Body of pancreas (tissue), 4 donors: ENCODE measurements around the gene PMM2. TPM values are rescaled to one million over a fixed set of nuclear protein-coding genes. Genes with fewer than 3 reads are reported as not detected.

ENCODE experiments used
- ATAC-seq: fragments of 150-250 bp; one replicate; pipeline ENCODE4 v1.9.1; 2016
- DNase-seq, 4 donors: peaks; one replicate each; pipeline ENCODE4 v3.0.0-alpha.2; 2019
- H3K27ac ChIP-seq, 4 donors: fragments of 200-600 bp; sonication (generic); 1 replicate in 3 of 4; 2 replicates in 1 of 4; pipeline versions ENCODE4 v1.5.1 to v1.6.1; 2016 to 2019; ENCODE audit warnings: mild to moderate bottlenecking in 1 of 4, mixed read lengths in 1 of 4, moderate library complexity in 1 of 4
- H3K27me3 ChIP-seq, 2 donors: fragments of 200-600 bp; sonication (generic); one replicate each; pipeline ENCODE4 v1.6.0; 2016; ENCODE audit warnings: mild to moderate bottlenecking in 1 of 2
- H3K36me3 ChIP-seq, 2 donors: fragments of 200-600 bp; sonication (generic); replicated peaks in 1 of 2; 2 replicates each; pipeline ENCODE4 v1.5.1; 2016; ENCODE audit warnings: low read depth in 2 of 2; ENCODE audit not compliant: insufficient read depth in 1 of 2
- H3K4me1 ChIP-seq: fragments of 200-600 bp; sonication (generic); one replicate; pipeline ENCODE4 v1.6.0; 2016
- H3K4me3 ChIP-seq, 2 donors: fragments of 200-600 bp; sonication (generic); 1 replicate in 1 of 2; 2 replicates in 1 of 2; pipeline ENCODE4 v1.5.1; 2016 to 2019
- H3K9me3 ChIP-seq, 3 donors: fragments of 200-600 bp; sonication (generic); 1 replicate in 2 of 3; 2 replicates in 1 of 3; pipeline ENCODE4 v1.5.1; 2016
- POLR2A ChIP-seq, 3 donors: fragments of 450-650 bp; IDR thresholded peaks; one replicate each; pipeline ENCODE4 v1.6.1; 2016; ENCODE audit warnings: antibody characterized with exemption in 3 of 3, mild to moderate bottlenecking in 2 of 3
- WGBS, 2 donors: methylation state at CpG; one replicate each; pipeline ENCODE4 v1.1.5; 2017; 5-methylcytosine and 5-hydroxymethylcytosine counted together
- intact Hi-C: fragments of 100-400 bp; cut with DNase I; formaldehyde crosslinking; loops from one replicate; pipeline ENCODE4 v1.15.1; 2023
- total RNA-seq, 2 donors: library from RNA; depleted of rRNA; stranded (reverse); fragments of >200 nt; gene quantifications; one replicate each; pipeline ENCODE4 v1.1.0, GENCODE V29; 2016
- TF ChIP-seq, protein P1 (sequence below), 7 experiments: fragments of 450-650 bp in 4 of 7; fragments of 200-600 bp in 3 of 7; sonication (generic) in 3 of 7; IDR thresholded peaks; one replicate each; pipeline ENCODE4 v1.5.1; 2016 to 2019; ENCODE audit warnings: antibody characterized with exemption in 7 of 7

PMM2 gene
- total RNA-seq, 2 donors from 2014 or later, result 34.8 to 127 TPM

DNA sequence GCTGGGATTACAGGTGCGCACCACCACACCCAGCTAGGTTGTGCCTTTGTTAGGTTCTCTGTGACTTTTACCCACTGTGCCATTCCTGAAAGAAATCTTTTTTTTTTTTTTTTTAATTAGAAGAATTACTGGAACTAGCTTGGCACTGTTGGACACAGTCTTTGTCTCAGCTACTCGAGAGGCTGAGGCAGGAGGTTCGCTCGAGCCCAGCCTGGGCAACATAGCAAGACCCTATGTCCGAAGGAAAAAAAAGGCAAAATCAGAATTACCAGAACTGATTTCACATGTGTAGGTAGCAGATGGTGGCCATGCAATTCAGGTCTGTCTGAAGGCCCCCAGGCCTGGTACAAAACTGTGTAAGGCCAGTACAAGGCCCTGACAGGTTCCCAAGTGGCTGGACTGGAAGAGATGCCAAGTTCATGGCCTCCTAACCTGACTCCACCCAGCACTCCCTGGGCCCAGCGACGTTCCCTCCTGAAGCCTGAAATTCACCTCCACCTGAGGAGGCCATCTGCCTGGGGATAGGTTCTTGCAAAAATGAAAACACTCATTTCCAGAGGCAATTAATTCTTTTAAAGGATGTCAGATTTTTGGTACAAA is 48.2 kb downstream of the PMM2 start:
- H3K36me3 ChIP-seq, result peaks cover 0 to 9% of the 10 kb centered on the region in 2 donors
- H3K4me1 ChIP-seq, result peaks cover 15% of the 10 kb centered on the region
- ATAC-seq (no peak), DNase-seq (no peak)
- WGBS, 2 donors, result 79 to 87% methylated on average over 7 of the region's 7 CpGs
- intact Hi-C loops, result no loop called here
- no peaks in the 10 kb centered on the region for H3K9me3 ChIP-seq
- H3K27me3 ChIP-seq, result no peaks in the 10 kb centered on the region
- TF ChIP-seq POLR2A (IDR thresholded peaks at IDR 0.05), result no peak
- TF ChIP-seq, protein P1, sequence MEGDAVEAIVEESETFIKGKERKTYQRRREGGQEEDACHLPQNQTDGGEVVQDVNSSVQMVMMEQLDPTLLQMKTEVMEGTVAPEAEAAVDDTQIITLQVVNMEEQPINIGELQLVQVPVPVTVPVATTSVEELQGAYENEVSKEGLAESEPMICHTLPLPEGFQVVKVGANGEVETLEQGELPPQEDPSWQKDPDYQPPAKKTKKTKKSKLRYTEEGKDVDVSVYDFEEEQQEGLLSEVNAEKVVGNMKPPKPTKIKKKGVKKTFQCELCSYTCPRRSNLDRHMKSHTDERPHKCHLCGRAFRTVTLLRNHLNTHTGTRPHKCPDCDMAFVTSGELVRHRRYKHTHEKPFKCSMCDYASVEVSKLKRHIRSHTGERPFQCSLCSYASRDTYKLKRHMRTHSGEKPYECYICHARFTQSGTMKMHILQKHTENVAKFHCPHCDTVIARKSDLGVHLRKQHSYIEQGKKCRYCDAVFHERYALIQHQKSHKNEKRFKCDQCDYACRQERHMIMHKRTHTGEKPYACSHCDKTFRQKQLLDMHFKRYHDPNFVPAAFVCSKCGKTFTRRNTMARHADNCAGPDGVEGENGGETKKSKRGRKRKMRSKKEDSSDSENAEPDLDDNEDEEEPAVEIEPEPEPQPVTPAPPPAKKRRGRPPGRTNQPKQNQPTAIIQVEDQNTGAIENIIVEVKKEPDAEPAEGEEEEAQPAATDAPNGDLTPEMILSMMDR (IDR thresholded peaks at IDR 0.05), result no peak
- no peak overlapping the region for H3K27ac ChIP-seq
- no peak overlapping the region for H3K4me3 ChIP-seq

DNA sequence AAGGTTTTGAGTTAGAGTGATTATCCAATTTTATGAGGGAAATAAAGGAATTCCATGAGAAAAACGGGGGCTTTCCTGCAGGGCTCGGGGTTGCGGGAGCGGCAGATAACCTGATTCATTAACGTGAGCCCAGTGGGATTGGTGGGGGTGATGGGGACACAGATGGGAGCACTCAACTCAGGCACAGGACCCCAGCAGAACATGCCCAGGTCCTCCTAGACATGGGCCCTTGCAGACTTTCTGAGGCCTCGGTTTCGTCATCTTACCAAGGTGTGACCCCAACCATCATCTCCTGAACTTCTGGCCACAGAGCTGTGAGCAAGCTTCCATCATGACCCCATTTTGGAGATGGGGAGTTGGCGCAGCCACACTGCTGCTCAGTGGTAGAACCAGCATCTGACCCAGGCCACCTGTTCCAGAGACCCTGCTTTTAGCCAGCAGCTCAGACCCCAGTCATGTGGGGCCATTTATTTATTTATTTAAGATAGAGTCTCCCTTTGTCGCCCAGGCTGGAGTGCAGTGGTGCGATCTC is 48.8 kb downstream of the PMM2 start:
- intact Hi-C loops, result no loop called here
- TF ChIP-seq, protein P1 (IDR thresholded peaks at IDR 0.05), result no peak
- no peak for TF ChIP-seq POLR2A (IDR thresholded peaks at IDR 0.05)
- H3K27ac ChIP-seq, result no peak overlapping the region
- H3K4me3 ChIP-seq, result no peak overlapping the region
- peaks cover 16% of the 10 kb centered on the region for H3K4me1 ChIP-seq
- WGBS, 2 donors, result 80 to 82% methylated on average over 7 to 10 of the region's 10 CpGs
- H3K27me3 ChIP-seq, result no peaks in the 10 kb centered on the region
- ATAC-seq (no peak), DNase-seq (no peak)
- H3K36me3 ChIP-seq, result peaks cover 0 to 10% of the 10 kb centered on the region in 2 donors
- H3K9me3 ChIP-seq, result no peaks in the 10 kb centered on the region

DNA sequence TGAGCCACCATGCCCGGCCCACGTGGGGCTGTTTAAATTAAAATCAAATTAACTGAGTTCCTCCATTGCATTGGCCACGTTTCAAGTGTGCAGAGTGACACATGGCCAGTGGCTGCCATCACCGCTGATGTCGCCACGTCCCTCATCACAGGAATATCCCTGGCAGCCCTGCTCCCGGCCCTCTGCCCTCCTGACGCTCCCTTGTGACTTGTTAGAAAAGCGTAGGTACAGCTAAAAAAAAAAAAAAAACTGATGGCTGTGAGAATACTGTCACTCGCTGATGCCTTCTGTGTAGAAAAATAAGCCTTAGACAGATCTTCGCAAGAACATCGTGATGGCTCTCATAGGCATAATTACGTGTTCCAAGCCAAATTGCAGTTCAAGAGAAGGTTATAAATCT is 49.5 kb downstream of the PMM2 start:
- Histone ChIP-seq H3K4me3 (no peak overlapping the region), H3K9me3 (no peaks in the 10 kb centered on the region), H3K27ac (no peak overlapping the region), H3K4me1 (peaks cover 16% of the 10 kb centered on the region), H3K36me3 (peaks cover 0 to 10% of the 10 kb centered on the region in 2 donors), H3K27me3 (no peaks in the 10 kb centered on the region)
- no peak for ATAC-seq
- 79 to 80% methylated on average over 13 of the region's 13 CpGs for WGBS, 2 donors
- no peak for DNase-seq
- intact Hi-C loops, result no loop called here
- TF ChIP-seq, protein P1 (IDR thresholded peaks at IDR 0.05), result no peak
- TF ChIP-seq POLR2A (IDR thresholded peaks at IDR 0.05), result no peak

DNA sequence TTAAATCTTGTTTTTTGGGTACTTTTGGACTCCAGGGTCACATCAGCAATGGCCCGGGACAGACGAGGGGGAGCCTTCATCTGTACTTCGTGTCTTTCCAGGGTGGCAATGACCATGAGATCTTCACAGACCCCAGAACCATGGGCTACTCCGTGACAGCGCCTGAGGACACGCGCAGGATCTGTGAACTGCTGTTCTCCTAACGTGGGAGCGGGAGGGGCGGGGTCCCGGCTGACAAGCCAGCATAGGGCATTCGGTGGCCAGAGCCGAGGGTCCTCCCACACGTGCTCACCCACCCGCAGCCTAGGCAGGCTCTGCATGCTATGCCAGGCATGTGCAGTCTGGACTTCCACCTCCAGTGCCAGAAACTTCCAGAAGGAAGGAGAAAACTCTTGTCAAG is 50.0 kb downstream of the PMM2 start:
- DNase-seq (no peak), ATAC-seq (no peak)
- Histone ChIP-seq H3K36me3 (peaks cover 0 to 10% of the 10 kb centered on the region in 2 donors), H3K27ac (no peak overlapping the region), H3K9me3 (no peaks in the 10 kb centered on the region), H3K4me1 (peaks cover 16% of the 10 kb centered on the region), H3K27me3 (no peaks in the 10 kb centered on the region), H3K4me3 (no peak overlapping the region)
- intact Hi-C loops, result no loop called here
- 86 to 95% methylated on average over 11 to 15 of the region's 15 CpGs for WGBS, 2 donors
- TF ChIP-seq, protein P1 (IDR thresholded peaks at IDR 0.05), result no peak
- no peak for TF ChIP-seq POLR2A (IDR thresholded peaks at IDR 0.05)
